GM21717 (cell line): Measurements from ENCODE around the gene SLC39A1.
A peak's percentile ranks its signal among the peaks of the same experiment; 100 is the strongest.

Experiments
- ATAC-seq: cut with Tn5 transposase; IDR thresholded peaks from one replicate; pipeline ENCODE4 v1.9.1; 2021; ENCODE audit warnings: mild to moderate bottlenecking, moderate library complexity; ENCODE audit not compliant: unreplicated experiment

SLC39A1 gene

GRCh38 chr1:153977250-153978240 lies 14.2 kb upstream of the SLC39A1 start, which contains the start of gene JTB:
TSS of gene JTB (minus strand) at chr1:153977674. CDS start at chr1:153977252, 422 bp downstream.
- peak; percentile 77 for ATAC-seq

- no peak for ATAC-seq
Measured at GRCh38 chr1:153976819-153977249, 13.5 kb upstream of the SLC39A1 start.

- no peak for ATAC-seq
Measured at GRCh38 chr1:153973525-153973924, 10.2 kb upstream of the SLC39A1 start.

GRCh38 chr1:153973071-153973470 lies 9.7 kb upstream of the SLC39A1 start:
- no peak for ATAC-seq

- no peak for ATAC-seq
Measured at GRCh38 chr1:153970346-153970745, 7.0 kb upstream of the SLC39A1 start.

- ATAC-seq = no peak
Measured at GRCh38 chr1:153968972-153969371, 5.6 kb upstream of the SLC39A1 start.

GRCh38 chr1:153968408-153968807 lies 5.1 kb upstream of the SLC39A1 start:
- no peak for ATAC-seq

- ATAC-seq = no peak
Measured at GRCh38 chr1:153968000-153968363, 4.6 kb upstream of the SLC39A1 start.

- peak; percentile 64 for ATAC-seq
Measured at GRCh38 chr1:153967107-153967999, 4.0 kb upstream of the SLC39A1 start, which contains the start of gene CREB3L4. TSS of gene CREB3L4 (plus strand) at chr1:153967902. CDS start at chr1:153968526, 624 bp downstream.

- peak; percentile 1 for ATAC-seq
Measured at GRCh38 chr1:153963850-153964331, 554 bp upstream of the SLC39A1 start.

GRCh38 chr1:153962088-153963029 lies 978 bp downstream of the SLC39A1 start:
- ATAC-seq = no peak

GRCh38 chr1:153961421-153961820 lies 1.9 kb downstream of the SLC39A1 start:
- no peak for ATAC-seq

- no peak for ATAC-seq
Measured at GRCh38 chr1:153960206-153960605, 3.1 kb downstream of the SLC39A1 start.

- ATAC-seq = no peak
Measured at GRCh38 chr1:153959454-153959853, 3.9 kb downstream of the SLC39A1 start.

GRCh38 chr1:153958961-153959260 lies 4.4 kb downstream of the SLC39A1 start:
- no peak for ATAC-seq

GRCh38 chr1:153958111-153958960 lies 5.0 kb downstream of the SLC39A1 start, which contains the start of gene CRTC2:
TSS of gene CRTC2 (minus strand) at chr1:153958612. CDS start at chr1:153958497, 115 bp downstream.
- peak; percentile 66 for ATAC-seq

- peak; percentile 17 for ATAC-seq
Measured at GRCh38 chr1:153957744-153958110, 5.6 kb downstream of the SLC39A1 start.

- no peak for ATAC-seq
Measured at GRCh38 chr1:153956997-153957715, 6.2 kb downstream of the SLC39A1 start.

GRCh38 chr1:153954826-153955225 lies 8.5 kb downstream of the SLC39A1 start:
- ATAC-seq = no peak
